ENCODE measurements around the gene CSTF3.
A peak's percentile ranks its signal among the peaks of the same experiment; 100 is the strongest.
"Not testable (repeated sequence)": the region's sequence is repeated elsewhere in the genome, so short reads cannot be mapped to it uniquely, and the experiment has no call there.

CSTF3 gene

GRCh38 chr11:33161120-33162005 is at the start of gene CSTF3:
Gene CSTF3, minus strand, starts transcription at chr11:33161480. Its CDS starts 155 bp downstream, at chr11:33161325.
- DNase-seq (ENCODE audit: low spot score) = peak; percentile 98

DNA sequence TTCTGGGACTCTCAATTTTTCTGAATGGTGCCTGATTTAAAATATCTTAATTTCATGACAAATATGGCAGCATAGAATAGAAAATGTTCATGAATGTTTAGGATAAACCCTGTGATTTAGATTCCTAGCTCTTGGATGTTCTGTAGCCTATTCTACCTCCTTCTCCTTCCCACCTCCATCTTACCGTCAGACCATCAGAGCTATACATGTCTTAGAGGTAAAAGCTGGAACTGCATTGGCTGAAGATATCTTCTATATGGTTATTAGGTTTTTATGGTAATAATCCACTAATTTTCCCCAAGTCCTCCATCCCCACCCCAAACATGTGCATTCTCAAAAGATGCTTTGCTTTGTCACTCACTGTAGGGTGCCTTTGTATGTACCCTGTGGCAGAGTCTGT is 46.9 kb upstream of the CSTF3 start:
- no peak for DNase-seq (ENCODE audit: low spot score)

DNA sequence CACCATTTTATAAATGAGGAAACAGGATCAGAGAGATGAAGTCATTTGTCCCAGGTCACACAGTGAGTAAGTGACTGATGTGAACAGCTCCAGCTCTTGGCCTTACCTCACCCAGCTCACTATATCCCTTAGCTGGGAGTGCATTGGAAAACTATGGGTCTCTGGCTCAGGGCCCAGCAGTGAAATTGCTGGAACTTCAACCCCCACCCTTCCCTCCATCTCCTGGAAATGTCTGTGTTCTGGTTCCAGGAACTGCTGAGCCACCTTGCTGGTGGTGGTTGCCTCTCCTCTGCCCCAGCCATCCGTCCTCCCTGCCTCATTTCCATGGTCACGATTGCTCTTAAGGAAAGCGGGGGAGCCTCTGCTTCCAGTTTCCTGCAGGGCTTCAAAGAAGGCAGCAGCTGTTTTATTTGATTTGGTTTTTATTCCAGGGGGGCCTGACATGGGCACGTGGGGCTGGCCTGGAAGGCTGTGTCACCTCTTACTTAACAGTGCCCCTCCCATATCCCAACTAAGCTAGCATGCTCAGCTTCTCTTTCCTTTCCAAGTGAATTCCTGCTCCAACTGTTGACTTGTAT is 46.2 kb upstream of the CSTF3 start:
- DNase-seq (ENCODE audit: low spot score) = no peak

GRCh38 chr11:33197915-33198727 is 36.8 kb upstream of the CSTF3 start:
- no peak for DNase-seq (ENCODE audit: low spot score)

DNA sequence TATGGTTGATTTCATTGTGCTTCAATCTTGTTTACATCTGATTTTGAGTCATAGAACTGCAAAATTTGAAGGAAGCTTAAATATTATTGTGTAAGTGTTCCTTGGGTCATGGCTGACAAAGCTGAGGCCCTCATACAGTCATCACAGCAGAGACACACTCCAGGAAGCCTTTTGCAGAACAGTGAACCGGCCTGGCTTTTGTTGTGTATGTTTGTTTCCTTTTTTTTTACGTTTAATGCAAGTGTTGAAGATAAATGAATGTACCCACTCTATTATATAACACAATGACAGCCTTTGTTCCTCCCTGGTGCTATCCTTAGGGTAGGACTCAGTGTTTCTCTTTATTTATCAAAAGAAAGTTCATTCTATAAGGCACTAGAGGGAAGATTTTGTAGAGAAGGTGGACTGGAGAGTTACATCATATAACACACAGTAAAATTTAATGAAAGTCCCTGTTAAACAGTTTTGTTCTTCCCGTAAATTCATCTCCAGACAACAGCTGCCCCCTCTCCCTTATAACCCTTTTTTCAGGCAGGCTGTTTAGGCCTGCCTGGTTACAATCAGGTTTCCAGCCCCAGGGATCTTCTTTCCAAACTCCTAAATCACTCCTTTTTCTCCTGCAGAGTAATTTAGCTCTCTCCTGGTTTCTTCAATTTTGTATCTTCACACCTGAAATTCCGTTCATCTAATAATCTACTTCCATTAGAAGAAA is 34.3 kb upstream of the CSTF3 start:
- no peak for DNase-seq (ENCODE audit: low spot score)

DNA sequence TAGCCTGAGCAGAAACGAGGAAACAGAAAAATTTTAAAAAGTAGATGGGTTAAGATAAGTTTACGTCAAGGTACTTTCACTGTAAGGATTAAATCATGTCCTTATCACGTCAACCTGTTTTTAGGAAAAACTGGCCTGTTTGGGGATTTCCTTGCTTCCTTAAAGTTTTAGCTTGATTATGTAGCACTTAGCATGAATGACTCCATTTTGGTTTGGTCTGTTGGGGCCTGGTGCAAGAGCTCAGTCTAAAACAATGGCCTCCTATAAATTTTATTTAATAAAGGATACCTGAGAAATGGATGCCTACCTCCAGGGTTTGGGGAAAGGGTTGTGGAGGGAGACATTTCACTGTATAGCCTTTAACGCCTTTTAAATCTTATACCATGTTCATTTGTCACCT is 33.2 kb upstream of the CSTF3 start:
- DNase-seq (ENCODE audit: low spot score) = no peak

DNA sequence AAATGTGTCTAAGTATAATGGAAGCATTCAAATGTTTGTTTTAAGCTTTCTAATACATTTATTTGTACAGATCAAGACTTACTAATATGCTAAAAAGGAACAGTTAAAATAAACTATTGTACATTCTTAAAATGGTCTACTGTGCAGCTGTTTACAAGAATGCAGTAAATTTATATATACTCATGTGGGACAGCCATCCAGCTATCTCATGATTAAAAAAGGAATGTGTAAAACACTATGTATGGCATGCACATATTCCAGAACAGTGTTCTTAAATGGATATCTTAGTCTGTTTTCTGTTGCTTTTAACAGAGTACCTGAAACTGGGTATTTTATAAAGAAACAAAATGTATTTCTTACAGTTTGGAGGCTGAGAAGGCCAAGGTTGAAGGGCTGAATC is 30.2 kb upstream of the CSTF3 start:
- no peak for DNase-seq (ENCODE audit: low spot score)

GRCh38 chr11:33187998-33188722 is 26.9 kb upstream of the CSTF3 start:
- DNase-seq (ENCODE audit: low spot score) = no peak

- no peak for DNase-seq (ENCODE audit: low spot score)
Observed at GRCh38 chr11:33185756-33186155, 24.5 kb upstream of the CSTF3 start.

DNA sequence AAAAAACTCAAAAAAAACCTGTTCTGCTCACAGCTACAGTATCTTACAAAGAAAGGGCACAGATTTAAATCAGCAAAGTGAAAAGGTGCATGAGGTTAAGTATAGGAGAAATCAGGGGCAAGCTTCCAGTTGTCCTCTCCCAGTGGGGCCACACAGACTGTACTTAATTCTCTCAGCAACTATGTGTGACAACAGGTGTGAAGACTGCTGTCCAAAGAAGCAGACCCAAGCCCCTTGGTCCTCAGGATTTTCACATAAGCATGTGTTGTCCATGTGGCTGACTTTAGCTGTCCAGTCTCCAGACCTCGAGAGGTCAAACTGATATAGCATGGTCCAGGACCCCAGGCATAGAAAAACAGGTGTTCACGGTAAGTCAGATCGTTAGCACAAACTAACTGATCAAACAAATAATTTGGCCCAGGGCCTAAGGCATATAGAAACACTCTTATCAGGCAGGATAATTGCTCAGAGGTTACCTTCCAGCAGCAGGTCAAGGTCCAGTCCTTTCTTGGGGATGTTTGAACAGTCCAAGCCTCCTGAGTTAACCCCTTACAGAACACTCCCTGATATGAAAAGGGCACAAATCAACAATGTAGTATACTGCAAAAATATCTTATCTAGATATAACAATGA is 21.1 kb upstream of the CSTF3 start:
- no peak for DNase-seq (ENCODE audit: low spot score)

DNA sequence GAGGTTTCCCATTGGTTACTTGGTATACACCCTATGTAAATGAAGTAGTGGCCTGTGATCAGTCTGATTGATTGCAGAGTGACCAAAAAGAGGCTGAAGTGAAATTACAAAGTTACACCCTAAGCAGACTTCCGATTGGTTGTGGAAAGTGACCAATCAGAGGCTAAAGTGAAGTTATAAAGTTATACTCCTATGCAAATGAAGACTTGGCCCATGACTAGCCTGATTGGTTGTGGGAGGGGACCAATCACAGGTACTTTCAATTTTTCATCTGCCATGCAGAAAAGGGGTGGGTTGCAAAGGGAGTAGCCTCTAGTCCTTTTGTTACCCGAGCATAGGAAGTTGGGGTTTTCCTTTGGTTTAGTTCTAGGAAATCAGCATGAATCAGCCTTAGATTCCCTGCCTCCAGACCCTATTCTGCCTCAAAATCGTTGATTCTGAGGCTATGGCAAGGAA is 18.1 kb upstream of the CSTF3 start:
- no peak for DNase-seq (ENCODE audit: low spot score)

- no peak for DNase-seq (ENCODE audit: low spot score)
Observed at GRCh38 chr11:33178443-33179180, 17.3 kb upstream of the CSTF3 start.

DNA sequence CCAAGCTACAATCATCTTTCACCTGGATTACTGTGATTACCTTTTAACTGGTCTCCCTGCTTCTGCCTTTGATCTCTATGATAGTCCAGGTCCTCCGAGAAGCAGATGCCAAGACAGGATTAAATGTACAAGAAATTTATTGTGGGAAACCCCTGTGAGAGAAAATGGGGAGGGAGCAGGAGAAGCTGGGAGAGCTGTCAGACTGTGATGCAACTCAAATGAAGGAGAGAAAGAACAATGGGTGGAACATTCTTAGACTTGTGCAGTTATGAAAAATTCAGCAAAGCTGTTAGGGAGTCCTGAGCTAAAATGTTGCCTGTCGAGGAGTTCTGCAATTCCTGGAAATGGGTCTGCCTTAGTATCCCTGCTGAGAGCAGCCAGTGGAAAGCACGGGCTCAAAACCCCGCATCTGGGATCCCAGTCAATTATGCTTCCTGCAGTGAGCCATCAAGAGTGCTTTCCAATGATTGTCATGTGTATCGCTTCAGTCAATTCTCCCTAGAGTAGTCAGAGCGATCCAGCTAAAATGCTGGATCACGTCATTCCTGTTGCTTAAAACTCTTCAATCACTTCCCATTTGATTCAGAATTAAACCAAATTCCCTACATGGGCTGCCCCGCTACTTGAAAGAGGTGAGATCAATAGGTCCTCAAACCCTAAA is 16.5 kb upstream of the CSTF3 start:
- no peak for DNase-seq (ENCODE audit: low spot score)

DNA sequence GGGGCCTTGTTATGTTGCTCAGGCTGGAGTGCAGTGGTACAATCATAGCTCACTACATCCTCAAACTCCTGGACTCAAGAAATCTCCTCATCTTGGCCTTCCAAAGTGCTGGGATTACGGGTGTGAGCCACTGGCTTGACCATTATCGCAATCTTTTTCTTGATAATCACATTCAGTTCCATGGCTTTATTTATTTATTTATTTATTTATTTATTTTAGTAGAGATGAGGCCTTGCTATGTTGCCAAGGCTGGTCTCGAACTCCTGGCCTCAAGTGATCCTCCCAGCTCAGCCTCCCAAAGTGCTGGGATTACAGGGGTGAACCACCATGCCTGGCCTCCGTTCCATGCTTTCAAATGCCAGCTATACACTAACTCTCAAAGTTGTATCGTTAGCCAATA is 15.5 kb upstream of the CSTF3 start:
- not testable (repeated sequence) for DNase-seq (ENCODE audit: low spot score)

- DNase-seq (ENCODE audit: low spot score) = peak; percentile 17
Observed at GRCh38 chr11:33172996-33173395, 11.7 kb upstream of the CSTF3 start.

DNA sequence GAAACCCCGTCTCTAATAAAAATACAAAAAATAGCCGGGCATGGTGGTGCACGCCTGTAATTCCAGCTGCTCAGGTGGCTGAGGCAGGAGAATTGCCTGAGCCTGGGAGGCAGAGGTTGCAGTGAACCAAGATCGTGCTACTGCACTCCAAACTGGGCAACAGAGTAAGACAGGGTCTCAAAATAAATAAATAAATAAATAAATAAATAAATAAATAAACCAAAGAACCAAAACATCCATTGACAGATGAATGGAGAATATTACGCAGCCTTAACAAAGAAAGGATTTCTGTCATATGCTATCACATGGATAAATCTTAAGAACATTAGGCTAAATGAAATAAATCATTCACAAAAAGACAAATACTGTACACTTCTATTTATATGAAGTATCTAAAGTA is 11.1 kb upstream of the CSTF3 start:
- no peak for DNase-seq (ENCODE audit: low spot score)

DNA sequence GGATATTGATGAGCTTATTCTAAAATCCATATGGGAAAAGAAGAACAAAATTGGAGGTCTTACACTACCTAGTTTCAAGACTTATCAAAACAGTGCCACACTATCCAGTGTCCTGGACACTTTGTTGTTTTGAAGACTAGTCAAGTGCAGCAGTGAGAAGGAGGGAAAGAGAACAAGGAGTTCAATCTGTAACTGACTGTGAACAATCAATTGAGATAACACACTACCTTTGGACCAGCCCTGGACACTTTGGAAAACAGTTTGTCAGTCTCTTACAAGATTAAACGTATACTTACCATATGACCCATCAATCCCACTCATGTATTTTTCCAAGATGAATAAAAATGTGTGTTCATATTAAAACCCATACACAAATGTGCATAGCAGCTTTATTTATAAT is 10.0 kb upstream of the CSTF3 start:
- DNase-seq (ENCODE audit: low spot score) = no peak

DNA sequence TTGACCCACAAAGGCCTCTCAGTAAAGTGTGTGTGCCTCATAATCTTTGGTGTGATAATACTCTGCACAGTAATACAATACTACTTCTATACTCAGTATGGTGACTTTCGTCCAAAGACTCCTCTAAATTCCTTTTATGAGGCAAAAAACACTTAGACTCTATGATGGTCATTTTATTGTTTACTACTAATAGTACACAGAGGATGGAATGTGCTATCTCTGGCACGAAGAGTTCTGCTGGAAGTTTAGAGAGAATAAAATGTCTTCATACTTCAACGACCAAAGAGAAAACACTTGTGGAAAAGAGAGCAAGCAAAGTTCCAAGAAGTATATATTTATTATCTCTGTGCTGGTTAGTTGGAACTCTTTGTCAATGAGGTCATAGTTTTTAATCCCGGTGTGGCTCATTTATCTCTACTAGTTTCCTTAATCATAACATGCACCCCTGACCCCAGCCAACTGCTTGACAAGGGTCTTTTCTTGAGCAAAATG is 7.5 kb upstream of the CSTF3 start:
- no peak for DNase-seq (ENCODE audit: low spot score)

- no peak for DNase-seq (ENCODE audit: low spot score)
Observed at GRCh38 chr11:33162831-33163230, 1.6 kb upstream of the CSTF3 start.

All from iPS-NIHi11 (cell line).